CD4-positive, alpha-beta T cell treated with Interleukin-12 subunit alpha and Interleukin-12 subunit beta, for 1 hour (primary cell): Measurements from ENCODE around the gene ZNF135.

ENCODE experiments used
- DNase-seq: peaks from one replicate; pipeline ENCODE4 v3.0.0-alpha.2; 2020

Gene ZNF135

GRCh38 chr19:58047672-58048071 lies 11.4 kb upstream of the ZNF135 start:
- DNase-seq, result no peak

- DNase-seq, result no peak
Observed at GRCh38 chr19:58052256-58052655, 6.8 kb upstream of the ZNF135 start.

DNA sequence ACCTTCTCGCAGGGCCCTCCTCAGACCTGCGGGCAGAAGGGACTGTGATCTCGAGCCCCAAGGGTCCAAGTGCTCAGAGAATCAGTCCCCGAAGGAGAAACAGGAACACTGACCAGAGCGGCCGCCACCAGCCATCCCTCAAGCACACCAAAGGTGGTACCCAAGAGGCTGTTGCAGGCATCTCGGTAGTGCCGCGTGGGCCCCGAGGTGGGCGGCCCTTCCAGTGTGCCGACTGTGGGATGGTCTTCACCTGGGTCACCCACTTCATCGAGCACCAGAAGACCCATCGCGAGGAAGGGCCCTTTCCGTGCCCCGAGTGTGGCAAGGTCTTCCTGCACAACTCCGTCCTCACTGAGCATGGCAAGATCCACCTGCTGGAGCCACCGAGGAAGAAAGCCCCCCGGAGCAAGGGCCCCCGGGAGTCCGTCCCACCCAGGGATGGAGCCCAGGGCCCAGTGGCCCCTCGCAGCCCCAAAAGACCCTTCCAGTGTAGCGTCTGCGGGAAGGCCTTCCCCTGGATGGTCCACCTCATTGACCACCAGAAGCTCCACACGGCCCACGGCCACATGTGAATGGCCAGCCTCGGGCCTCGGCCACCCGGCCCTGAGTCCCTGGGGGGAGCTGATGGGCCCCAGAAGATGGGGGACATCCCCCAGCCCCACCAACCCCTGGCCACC lies 5.5 kb upstream of the ZNF135 start:
- DNase-seq, result no peak

GRCh38 chr19:58054901-58055874 lies 3.9 kb upstream of the ZNF135 start:
- DNase-seq, result no peak

GRCh38 chr19:58056261-58056660 lies 2.8 kb upstream of the ZNF135 start:
- no peak for DNase-seq

- DNase-seq, result no peak
Observed at GRCh38 chr19:58056861-58057260, 2.2 kb upstream of the ZNF135 start.

- no peak for DNase-seq
Observed at GRCh38 chr19:58058467-58058866, 615 bp upstream of the ZNF135 start.

GRCh38 chr19:58059671-58060078 lies 593 bp downstream of the ZNF135 start:
- DNase-seq, result no peak

DNA sequence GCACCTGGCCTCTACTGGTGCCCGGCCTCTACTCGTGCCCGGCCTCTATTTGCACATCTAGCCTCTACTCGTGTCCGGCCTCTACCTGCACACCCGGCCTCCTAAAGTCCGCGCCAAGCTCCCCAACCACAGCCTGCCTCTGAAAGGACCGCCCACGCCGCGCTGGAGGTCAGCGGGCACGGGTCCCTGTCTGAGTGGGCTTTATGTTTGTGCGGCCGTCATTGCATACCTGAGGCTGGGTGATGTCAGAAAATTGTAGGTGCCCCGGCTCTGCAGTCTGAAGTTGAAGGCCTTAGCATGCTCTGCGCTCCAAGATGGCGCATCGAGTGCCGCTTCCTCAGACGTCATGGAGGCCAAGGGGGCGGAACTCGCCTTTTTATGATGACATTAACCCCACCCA lies 1.1 kb downstream of the ZNF135 start:
- DNase-seq, result no peak

- DNase-seq, result no peak
Observed at GRCh38 chr19:58063712-58064111, 4.6 kb downstream of the ZNF135 start.

DNA sequence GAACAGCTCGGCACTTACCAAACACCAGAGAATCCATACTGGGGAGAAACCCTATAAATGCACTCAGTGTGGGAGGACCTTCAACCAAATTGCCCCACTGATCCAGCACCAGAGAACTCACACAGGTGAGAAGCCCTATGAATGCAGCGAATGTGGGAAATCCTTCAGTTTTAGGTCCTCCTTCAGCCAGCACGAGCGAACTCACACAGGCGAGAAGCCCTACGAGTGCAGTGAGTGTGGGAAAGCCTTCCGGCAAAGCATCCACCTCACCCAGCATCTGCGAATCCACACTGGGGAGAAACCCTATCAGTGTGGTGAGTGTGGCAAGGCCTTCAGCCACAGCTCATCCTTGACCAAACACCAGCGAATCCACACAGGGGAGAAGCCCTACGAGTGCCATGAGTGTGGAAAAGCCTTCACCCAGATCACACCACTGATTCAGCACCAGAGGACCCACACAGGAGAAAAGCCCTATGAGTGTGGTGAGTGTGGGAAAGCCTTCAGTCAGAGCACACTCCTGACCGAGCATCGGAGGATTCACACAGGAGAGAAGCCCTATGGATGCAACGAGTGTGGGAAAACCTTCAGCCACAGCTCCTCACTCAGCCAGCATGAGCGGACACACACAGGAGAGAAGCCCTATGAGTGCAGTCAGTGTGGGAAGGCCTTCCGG lies 8.3 kb downstream of the ZNF135 start:
- no peak for DNase-seq

GRCh38 chr19:58079792-58080191 lies 20.7 kb downstream of the ZNF135 start:
- DNase-seq, result no peak

GRCh38 chr19:58083021-58083420 lies 23.9 kb downstream of the ZNF135 start:
- no peak for DNase-seq

GRCh38 chr19:58084596-58085347 lies 25.7 kb downstream of the ZNF135 start:
- no peak for DNase-seq

DNA sequence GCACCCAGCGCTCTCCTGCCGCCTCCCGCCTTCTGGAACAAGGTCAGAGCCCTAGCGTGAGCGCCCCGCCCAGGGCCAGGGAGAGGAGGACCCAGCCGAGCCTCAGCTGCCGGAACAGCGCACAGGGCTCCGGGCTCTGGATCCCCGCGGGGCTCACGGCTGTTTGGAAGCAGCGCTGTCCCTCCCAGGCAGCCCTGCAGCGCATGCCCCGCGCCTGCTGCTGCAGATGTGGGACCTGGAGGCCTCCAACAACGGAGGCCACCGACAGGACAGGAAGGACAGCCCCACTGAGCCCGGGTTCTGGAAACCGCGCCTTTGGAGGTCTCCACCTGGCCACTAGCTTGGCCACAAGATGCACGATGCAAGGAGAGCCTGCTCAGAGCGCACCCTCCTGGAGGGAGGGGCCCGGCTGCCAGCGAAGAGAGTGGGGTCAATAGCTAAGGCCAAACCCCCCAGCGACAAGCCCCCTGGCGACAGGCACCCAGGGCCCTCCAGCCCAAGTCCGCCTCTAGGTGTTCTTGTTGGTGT lies 26.3 kb downstream of the ZNF135 start:
- DNase-seq, result no peak

DNA sequence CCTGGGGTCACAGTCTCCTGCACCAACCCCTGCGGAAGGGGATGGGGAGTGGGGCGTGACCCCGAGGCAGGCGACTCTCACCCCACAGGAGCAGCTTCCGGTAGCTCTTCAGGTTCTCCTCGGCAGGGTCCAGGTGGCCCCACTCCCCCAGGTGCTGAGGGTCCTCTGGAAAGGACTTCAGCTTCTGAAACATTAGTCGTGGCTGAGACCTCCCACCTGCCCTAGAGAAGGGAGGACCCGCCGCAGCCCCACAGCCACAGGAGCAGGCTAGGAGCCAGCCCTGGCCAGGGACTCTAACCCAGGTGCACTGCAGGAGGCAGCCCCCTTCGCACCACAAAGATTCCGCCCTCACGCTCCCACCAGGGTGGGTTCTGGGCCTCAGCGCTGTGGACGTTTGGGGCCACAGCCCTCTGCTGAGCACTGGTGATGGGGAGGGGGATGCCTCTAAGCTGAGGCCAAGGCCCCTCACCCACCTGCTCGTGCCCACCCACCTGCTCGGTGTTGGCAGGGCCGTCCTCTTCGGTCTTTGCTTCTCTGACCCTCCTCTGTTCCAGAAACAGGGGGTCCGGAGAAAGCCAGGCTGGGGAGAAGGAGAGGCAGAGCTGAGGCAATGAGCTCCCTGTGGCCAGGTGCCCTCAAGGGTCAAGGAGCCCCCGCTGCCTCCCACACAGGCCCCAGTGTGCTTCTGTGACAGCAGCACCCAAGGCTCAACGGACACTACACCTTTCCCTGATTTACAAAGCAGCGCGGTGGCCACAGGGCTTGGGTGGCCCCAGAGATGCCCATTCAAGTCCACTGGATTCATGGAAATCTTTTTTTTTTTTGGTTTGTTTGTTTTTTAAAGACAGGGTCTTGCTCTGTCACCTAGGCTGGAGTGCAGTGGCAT lies 28.0 kb downstream of the ZNF135 start:
- DNase-seq, result no peak

DNA sequence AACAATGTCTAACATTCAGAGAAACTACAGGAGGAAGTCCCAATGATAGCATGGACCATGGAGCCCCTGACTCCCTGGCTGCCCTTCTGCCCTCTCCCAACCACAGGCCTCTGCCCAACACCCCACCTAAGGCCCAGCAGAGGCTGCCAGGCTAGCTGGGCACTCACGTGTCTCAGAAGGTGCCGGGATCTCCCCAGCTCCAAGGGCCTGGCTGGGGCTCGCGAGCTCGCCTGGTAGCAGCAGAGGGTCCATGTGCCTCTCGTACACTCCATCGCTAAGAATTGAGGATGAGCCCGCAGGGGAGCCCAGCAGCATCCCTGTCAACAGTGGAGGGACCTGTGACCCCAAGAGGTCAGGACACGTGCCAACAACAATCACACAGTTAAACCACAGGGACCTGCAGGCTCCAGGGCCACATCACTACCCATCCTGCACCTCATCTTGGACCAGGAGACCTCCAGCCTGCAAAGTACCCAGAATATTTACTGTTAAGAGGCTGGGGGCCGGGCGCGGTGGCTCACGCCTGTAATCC lies 29.5 kb downstream of the ZNF135 start:
- DNase-seq, result no peak

GRCh38 chr19:58089846-58090245 lies 30.8 kb downstream of the ZNF135 start:
- DNase-seq, result no peak

GRCh38 chr19:58091251-58091995 lies 32.3 kb downstream of the ZNF135 start:
- no peak for DNase-seq

GRCh38 chr19:58093071-58093470 lies 34.0 kb downstream of the ZNF135 start:
- no peak for DNase-seq
